ENCODE results near the gene CD96. TPM values are rescaled to one million over a fixed set of nuclear protein-coding genes. Genes with fewer than 3 reads are reported as not detected.

CD96 gene
- total and polyA plus RNA-seq, 2 experiments from 2014 or later = 0.91 TPM; not detected in 1

DNA sequence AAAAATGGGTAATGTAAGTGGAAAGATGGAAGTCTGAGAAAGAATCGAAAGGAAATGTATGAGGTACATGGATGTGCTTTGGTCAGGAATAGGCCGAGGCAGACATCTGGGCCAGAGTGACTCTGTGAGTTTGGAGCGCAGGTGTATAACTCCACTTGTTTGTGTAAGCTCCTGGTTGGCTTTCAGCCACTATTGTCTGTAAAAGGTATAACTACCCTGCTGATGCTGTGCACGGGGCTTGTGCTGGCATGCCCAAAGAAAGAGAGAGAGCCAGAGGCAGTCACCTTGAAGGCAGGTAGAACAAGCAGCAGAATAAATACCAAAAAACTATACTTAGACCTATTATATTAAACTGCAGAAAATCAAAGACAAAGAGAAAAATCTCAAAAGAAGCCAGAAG is 32.7 kb upstream of the CD96 start (continued):
- TF ChIP-seq, protein P1, sequence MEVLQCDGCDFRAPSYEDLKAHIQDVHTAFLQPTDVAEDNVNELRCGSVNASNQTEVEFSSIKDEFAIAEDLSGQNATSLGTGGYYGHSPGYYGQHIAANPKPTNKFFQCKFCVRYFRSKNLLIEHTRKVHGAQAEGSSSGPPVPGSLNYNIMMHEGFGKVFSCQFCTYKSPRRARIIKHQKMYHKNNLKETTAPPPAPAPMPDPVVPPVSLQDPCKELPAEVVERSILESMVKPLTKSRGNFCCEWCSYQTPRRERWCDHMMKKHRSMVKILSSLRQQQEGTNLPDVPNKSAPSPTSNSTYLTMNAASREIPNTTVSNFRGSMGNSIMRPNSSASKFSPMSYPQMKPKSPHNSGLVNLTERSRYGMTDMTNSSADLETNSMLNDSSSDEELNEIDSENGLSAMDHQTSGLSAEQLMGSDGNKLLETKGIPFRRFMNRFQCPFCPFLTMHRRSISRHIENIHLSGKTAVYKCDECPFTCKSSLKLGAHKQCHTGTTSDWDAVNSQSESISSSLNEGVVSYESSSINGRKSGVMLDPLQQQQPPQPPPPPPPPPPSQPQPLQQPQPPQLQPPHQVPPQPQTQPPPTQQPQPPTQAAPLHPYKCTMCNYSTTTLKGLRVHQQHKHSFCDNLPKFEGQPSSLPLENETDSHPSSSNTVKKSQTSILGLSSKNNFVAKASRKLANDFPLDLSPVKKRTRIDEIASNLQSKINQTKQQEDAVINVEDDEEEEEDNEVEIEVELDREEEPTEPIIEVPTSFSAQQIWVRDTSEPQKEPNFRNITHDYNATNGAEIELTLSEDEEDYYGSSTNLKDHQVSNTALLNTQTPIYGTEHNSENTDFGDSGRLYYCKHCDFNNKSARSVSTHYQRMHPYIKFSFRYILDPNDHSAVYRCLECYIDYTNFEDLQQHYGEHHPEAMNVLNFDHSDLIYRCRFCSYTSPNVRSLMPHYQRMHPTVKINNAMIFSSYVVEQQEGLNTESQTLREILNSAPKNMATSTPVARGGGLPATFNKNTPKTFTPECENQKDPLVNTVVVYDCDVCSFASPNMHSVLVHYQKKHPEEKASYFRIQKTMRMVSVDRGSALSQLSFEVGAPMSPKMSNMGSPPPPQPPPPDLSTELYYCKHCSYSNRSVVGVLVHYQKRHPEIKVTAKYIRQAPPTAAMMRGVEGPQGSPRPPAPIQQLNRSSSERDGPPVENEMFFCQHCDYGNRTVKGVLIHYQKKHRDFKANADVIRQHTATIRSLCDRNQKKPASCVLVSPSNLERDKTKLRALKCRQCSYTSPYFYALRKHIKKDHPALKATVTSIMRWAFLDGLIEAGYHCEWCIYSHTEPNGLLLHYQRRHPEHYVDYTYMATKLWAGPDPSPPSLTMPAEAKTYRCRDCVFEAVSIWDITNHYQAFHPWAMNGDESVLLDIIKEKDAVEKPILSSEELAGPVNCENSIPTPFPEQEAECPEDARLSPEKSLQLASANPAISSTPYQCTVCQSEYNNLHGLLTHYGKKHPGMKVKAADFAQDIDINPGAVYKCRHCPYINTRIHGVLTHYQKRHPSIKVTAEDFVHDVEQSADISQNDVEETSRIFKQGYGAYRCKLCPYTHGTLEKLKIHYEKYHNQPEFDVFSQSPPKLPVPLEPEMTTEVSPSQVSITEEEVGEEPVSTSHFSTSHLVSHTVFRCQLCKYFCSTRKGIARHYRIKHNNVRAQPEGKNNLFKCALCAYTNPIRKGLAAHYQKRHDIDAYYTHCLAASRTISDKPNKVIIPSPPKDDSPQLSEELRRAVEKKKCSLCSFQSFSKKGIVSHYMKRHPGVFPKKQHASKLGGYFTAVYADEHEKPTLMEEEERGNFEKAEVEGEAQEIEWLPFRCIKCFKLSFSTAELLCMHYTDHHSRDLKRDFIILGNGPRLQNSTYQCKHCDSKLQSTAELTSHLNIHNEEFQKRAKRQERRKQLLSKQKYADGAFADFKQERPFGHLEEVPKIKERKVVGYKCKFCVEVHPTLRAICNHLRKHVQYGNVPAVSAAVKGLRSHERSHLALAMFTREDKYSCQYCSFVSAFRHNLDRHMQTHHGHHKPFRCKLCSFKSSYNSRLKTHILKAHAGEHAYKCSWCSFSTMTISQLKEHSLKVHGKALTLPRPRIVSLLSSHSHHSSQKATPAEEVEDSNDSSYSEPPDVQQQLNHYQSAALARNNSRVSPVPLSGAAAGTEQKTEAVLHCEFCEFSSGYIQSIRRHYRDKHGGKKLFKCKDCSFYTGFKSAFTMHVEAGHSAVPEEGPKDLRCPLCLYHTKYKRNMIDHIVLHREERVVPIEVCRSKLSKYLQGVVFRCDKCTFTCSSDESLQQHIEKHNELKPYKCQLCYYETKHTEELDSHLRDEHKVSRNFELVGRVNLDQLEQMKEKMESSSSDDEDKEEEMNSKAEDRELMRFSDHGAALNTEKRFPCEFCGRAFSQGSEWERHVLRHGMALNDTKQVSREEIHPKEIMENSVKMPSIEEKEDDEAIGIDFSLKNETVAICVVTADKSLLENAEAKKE (CRISPR knock-in tag; IDR thresholded peaks at IDR 0.05) = no peak

DNA sequence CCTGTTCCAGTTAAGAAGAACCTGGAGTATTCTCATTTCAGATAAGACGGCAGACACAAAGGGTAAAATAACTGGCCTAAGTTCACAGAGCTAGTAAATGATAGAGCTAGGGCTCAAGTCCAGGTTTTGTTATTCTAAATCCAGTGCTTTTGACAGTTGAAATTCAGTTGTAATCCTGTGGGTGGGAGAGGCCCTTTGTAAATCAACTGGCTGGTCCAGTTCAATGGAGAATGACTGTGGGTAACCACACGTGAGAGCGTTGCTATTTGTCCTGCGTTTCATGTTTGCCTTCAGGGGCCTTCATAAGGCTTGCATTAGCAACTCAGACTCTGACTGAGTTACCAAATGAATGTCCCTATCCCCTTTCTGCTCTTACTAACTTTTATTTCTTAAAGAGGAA is 24.2 kb upstream of the CD96 start:
- Mint-ChIP-seq H3K36me3 (ENCODE audit: low read depth) (no peaks in the 10 kb centered on the region), H3K27me3 (ENCODE audit: insufficient read depth, low read depth, poor library complexity) (no peaks in the 10 kb centered on the region), H3K27ac (no peak overlapping the region), H3K9me3 (no peaks in the 10 kb centered on the region), H3K4me1 (peaks cover 5% of the 10 kb centered on the region; the same call in 1 of the 3 replicates), H3K4me3 (no peak overlapping the region)
- no peak for DNase-seq (ENCODE audit: low spot score)
- H2AFZ ChIP-seq = no peak overlapping the region
- H3K79me2 ChIP-seq (replicated peaks; ENCODE audit: insufficient read depth) = no peaks in the 10 kb centered on the region
- no peaks in the 10 kb centered on the region for H3K27me3 ChIP-seq (ENCODE audit: insufficient read depth)
- H3K9me2 ChIP-seq (ENCODE audit: insufficient read depth) = 0 out of 2 replicates have a peak, but pooled peaks cover 5% of the 10 kb centered on the region
- no peaks in the 10 kb centered on the region for H3K36me3 ChIP-seq (ENCODE audit: insufficient read depth)
- H3K4me3 ChIP-seq = no peak overlapping the region
- no peak overlapping the region for H3K4me2 ChIP-seq
- no peaks in the 10 kb centered on the region for H3F3A ChIP-seq (replicated peaks; ENCODE audit: low read depth)
- no peak overlapping the region for H3K27ac ChIP-seq (ENCODE audit: low read depth)
- H3K4me1 ChIP-seq (ENCODE audit: insufficient read depth) = no peaks in the 10 kb centered on the region
- ATAC-seq = no peak; the same call in 1 of the 3 replicates
- TF ChIP-seq EZH2 (IDR thresholded peaks at IDR 0.05; ENCODE audit: low read depth, unreplicated experiment) (no peak), NANOG (IDR thresholded peaks at IDR 0.05; ENCODE audit: borderline replicate concordance) (no peak), POLR2AphosphoS5 (IDR thresholded peaks at IDR 0.05; ENCODE audit: low read depth) (no peak), ZNF331 (CRISPR knock-in tag; IDR thresholded peaks at IDR 0.05; ENCODE audit: low read depth) (no peak), EZH2phosphoT487 (IDR thresholded peaks at IDR 0.05; ENCODE audit: unreplicated experiment) (no peak), ZNF114 (CRISPR knock-in tag; IDR thresholded peaks at IDR 0.05) (no peak), CREB1 (CRISPR knock-in tag; IDR thresholded peaks at IDR 0.05; ENCODE audit: low read depth) (no peak), JUNB (IDR thresholded peaks at IDR 0.05; ENCODE audit: unreplicated experiment) (no peak)
- TF ChIP-seq, protein P2, sequence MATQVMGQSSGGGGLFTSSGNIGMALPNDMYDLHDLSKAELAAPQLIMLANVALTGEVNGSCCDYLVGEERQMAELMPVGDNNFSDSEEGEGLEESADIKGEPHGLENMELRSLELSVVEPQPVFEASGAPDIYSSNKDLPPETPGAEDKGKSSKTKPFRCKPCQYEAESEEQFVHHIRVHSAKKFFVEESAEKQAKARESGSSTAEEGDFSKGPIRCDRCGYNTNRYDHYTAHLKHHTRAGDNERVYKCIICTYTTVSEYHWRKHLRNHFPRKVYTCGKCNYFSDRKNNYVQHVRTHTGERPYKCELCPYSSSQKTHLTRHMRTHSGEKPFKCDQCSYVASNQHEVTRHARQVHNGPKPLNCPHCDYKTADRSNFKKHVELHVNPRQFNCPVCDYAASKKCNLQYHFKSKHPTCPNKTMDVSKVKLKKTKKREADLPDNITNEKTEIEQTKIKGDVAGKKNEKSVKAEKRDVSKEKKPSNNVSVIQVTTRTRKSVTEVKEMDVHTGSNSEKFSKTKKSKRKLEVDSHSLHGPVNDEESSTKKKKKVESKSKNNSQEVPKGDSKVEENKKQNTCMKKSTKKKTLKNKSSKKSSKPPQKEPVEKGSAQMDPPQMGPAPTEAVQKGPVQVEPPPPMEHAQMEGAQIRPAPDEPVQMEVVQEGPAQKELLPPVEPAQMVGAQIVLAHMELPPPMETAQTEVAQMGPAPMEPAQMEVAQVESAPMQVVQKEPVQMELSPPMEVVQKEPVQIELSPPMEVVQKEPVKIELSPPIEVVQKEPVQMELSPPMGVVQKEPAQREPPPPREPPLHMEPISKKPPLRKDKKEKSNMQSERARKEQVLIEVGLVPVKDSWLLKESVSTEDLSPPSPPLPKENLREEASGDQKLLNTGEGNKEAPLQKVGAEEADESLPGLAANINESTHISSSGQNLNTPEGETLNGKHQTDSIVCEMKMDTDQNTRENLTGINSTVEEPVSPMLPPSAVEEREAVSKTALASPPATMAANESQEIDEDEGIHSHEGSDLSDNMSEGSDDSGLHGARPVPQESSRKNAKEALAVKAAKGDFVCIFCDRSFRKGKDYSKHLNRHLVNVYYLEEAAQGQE (IDR thresholded peaks at IDR 0.05; ENCODE audit: unreplicated experiment) = no peak
- TF ChIP-seq, protein P3, sequence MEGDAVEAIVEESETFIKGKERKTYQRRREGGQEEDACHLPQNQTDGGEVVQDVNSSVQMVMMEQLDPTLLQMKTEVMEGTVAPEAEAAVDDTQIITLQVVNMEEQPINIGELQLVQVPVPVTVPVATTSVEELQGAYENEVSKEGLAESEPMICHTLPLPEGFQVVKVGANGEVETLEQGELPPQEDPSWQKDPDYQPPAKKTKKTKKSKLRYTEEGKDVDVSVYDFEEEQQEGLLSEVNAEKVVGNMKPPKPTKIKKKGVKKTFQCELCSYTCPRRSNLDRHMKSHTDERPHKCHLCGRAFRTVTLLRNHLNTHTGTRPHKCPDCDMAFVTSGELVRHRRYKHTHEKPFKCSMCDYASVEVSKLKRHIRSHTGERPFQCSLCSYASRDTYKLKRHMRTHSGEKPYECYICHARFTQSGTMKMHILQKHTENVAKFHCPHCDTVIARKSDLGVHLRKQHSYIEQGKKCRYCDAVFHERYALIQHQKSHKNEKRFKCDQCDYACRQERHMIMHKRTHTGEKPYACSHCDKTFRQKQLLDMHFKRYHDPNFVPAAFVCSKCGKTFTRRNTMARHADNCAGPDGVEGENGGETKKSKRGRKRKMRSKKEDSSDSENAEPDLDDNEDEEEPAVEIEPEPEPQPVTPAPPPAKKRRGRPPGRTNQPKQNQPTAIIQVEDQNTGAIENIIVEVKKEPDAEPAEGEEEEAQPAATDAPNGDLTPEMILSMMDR (conservative IDR thresholded peaks at IDR 0.05; ENCODE audit: low read depth in 2 of 2) = no peak
- H4K20me1 ChIP-seq (replicated peaks; ENCODE audit: insufficient read depth) = no peaks in the 10 kb centered on the region

All from GM23338 (cell line).